ENCODE measurements around the gene DEPDC7.
"Not testable (repeated sequence)": the region's sequence is repeated elsewhere in the genome, so short reads cannot be mapped to it uniquely, and the experiment has no call there.

The DEPDC7 gene

DNA sequence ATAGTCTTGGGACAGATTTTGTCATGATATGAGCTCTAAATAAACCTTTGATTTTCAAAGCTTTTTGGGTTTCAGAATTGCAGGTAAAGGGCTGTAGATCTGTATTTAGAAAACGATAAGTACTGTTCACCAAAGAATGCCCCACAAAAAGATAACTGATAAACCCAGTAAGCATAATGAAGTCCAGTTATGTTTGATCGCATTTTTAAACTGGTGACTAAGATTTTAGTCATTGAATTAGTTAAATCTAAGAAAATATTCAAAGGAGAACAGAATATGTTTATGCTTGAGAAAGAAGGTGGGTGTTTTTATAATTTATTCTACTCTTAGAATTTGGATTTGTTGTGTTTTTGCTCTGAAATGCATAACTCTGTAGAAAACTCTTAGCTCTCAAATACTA is 11.6 kb downstream of the DEPDC7 start:
- no peak for DNase-seq

DNA sequence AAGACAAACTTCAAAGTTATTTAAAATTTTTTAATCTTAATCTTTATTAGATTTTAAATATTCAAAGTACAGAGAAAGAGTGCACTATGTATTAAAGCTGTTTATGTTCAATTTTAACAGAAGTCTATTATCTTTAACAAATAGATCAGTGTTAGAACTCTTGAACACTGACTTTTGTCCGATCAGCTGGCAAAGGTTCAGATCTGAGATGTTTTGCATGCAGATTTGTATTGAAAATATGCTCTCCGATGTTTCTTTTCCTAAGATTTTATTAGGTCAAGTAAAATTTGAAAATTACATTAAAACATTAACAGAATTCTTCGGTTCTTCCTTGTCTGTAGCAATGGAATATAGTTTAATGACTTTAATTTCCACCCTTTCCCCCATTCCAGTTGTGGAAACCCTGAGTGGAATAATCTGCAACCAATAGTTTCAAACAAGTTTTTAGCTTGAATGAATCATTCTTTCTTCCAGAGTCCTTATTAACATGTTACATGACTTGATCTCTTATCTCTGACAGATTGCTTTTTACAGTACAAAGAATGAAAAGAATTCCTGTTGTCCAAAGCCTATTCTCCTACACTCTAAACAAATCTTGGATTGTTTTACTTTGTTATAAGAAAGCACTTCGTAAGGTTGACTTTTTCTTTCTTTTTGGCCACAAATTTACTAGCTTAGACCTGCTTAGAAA is 12.3 kb downstream of the DEPDC7 start:
- DNase-seq, result no peak

DNA sequence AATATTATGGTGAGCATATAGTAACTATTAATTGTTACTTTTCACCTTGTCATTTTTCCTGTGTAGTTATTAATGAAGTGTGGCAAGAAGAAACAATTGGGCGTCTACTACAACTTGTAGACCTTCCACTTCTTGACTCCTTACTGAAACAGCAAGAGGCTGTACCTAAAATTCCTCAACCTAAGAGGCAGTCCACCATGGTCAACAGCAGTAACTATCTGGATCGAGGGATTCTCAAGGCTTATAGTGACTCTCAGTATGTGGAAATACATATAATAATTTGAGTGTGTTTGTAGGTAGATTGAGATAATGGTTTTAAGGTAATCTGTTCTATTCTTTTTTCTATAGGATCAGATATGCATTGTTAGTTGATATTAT is 12.8 kb downstream of the DEPDC7 start:
- DNase-seq, result no peak

DNA sequence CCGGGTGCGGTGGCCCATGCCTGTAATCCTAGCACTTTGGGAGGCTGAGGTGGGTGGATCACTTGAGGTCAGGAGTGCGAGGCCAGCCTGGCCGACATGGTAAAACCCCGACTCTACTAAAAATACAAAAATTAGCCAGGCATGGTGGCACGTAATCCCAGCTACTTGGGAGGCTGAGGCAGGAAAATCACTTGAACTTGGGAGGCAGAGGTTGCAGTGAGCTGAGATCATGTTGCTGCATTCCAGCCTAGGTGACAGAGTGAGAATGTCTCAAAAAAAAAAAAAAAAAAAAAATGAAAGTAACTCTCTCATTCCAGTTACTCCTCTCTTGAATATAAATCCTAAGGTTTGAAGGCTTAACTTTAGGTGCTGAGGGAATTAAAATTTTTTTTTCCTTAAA is 13.5 kb downstream of the DEPDC7 start:
- DNase-seq, result not testable (repeated sequence)

DNA sequence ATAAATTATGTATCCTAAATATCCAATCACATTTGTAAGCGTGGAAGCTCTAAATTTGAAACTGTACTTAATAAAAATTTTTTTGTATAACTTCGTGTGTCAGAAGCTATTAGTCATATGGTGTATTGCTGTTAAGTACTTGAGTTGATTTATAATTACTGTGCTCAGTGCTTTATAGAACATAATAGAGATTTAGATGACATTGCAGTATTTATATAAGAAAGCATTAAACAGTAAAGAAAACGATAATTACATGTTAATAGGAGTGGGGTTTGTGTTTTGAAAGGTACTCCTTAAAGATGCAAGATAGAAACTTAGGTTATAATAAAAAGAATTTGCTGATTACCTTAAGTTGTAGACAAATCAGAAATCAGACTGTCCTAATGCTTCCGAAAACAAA is 17.8 kb downstream of the DEPDC7 start:
- no peak for DNase-seq

DNA sequence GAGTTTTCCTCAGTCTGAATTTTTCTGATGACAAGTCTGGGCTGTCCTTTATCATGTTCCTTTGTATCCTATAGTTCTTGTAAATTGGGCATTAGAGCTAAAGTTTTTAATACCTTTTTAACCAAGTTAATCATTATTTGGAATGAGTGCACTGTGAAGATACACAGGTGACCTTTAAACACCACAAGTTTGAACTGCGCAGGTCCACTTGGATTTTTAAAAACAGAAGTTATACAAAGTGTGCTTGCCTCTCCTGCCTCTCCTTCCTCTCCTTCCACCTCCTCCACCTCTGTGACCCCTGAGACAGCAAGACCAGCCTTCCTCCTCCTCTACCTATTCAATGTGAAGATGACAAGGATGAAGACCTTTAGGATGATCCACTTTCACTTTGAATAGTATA is 19.3 kb downstream of the DEPDC7 start:
- no peak for DNase-seq

DNA sequence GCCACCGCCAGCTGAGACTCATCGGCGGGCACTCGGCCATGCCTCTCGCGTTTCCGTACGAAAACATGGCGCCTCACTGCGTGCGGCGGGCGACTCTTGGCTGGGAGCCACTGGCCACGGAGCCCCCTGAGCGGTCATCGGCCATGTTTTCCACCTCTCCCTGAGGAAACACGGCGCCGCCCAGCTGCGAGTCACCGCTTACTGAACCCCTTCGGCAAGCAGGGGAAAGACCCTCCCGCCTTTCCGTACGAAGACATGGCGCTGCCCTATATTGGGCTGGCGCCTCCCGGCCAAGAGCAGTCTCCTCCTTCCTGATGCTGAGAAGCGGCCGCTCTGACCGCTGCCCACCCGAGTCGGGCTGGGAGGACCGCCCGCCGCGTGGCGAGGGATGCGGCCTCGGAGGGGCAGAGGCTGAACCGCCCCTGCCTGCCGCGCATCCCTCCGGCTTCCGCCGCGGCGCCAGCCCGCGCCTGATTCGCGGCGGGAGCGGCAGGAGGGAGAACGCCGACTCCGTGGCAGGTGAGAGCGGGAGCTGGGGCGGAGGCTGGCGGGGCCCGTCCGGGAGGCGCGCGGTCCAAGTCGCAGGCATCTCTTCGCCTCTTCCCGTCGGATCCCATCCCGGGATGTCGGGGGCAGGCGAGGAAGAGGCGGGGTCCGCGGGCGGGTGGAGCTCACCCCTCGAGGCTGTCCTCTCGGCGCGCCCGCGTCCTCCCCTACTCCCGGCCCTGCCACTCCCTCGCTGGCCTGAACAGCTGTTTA is 23.8 kb downstream of the DEPDC7 start, which contains the start of gene TCP11L1:
TCP11L1 (plus strand) TSS at position 299 of the 759 bp plus-strand sequence. CDS start 4,202 bp downstream, outside the sequence.
- DNase-seq, result peak; percentile 92 to 97

- DNase-seq, result peak; percentile 38 to 67
Observed at GRCh38 chr11:33040033-33040861, 24.6 kb downstream of the DEPDC7 start.

- no peak for DNase-seq
Observed at GRCh38 chr11:33040862-33041453, 25.3 kb downstream of the DEPDC7 start.

DNA sequence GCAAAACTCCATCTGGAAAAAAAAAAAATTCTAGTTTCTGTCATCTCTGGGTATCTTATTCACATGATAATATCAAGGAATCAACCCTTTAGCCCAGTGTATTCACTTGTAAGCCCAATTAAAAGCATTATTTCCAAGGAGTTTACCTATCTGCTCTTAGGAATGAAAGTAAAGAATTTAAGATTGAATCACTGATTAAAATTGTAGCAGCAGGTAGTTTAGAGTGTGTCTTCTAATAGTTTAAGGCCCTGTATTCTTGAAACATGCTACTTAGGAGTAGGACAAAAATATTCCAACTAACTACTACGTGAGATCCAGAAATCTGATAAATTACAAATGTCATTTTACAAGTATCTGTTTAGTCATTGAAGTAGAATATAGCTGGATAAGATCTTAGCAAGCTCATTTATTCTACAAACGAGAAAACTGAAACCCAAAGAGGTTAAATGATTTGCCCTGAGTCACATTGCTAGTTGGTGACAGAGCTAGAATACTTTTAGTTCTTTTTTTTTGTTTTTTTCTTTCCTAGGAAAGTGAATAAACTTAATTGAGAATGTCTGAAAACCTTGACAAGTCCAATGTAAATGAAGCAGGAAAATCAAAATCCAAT is 27.6 kb downstream of the DEPDC7 start:
- no peak for DNase-seq

- DNase-seq, result no peak
Observed at GRCh38 chr11:33044285-33044756, 28.6 kb downstream of the DEPDC7 start.

- no peak for DNase-seq
Observed at GRCh38 chr11:33045551-33046255, 30.0 kb downstream of the DEPDC7 start.

DNA sequence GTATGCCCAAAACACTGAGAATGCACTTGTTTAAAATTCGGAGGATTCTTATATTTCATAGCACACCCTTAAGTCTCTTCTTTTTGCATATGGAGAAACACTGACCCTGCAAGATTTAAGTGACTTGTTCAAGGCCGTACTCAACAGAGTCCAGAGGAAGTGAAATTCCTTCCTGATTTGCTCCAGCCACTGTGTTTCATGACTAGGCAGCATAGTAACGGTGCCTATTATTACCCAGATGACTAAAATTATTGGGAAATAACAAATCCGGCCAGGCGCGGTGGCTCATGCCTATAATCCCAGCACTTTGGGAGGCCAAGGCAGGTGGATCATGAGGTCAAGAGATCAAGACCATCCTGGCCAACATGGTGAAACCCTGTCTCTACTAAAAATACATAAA is 33.0 kb downstream of the DEPDC7 start:
- not testable (repeated sequence) for DNase-seq

DNA sequence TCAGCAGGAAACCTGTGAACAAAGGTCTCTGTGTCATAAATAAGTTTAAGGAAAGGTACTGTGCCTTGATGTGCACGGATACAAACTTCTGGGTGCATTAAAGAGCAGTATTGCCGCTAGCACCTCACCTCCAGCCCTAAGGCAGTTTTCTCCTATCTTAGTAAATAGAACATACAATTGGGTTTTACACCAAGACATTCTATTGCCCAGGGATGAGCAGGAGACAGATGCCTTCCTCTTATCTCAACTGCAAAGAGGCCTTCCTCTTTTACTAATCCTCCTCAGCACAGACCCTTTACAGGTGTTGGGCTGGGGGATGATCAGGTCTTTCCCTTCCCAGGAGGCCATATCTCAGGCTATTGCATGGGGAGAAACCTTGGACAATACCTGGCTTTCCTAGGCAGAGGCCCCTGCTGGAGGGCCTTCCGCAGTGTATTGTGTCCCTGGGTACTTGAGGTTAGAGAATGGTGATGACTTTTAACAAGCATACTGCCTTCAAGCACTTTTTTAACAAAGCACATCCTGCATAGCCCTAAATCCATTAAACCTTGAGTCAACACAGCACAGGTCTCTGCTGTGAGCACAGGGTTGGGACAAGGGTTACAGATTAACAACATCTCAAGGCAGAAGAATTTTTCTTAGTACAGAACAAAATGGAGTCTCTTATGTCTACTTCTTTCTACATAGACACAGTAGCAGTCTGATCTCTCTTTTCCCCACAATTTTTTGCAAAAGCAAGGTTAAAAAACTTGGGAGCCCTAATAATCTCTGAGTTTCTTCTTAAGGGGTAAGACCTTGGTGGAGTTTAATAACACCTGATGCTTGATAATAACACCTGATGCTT is 34.1 kb downstream of the DEPDC7 start:
- not testable (repeated sequence) for DNase-seq

DNA sequence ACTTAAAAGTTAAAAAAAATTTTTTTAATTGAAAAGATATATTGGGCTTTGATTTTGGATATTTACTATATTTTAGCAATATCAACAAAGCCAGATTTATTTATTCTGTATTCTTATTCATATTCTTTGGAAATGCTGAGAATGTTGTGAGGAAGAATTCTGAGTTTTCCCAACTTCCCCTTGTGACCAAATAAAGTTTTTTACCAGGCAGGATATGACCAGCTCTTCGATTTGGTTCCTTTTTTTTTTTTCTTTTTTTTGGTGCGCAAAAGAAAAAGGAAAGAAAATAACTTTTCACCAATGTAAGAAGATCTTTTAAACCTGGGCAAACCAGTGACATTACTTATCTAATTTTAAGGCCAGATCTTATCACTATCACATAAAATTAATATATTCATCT is 36.6 kb downstream of the DEPDC7 start:
- DNase-seq, result no peak

DNA sequence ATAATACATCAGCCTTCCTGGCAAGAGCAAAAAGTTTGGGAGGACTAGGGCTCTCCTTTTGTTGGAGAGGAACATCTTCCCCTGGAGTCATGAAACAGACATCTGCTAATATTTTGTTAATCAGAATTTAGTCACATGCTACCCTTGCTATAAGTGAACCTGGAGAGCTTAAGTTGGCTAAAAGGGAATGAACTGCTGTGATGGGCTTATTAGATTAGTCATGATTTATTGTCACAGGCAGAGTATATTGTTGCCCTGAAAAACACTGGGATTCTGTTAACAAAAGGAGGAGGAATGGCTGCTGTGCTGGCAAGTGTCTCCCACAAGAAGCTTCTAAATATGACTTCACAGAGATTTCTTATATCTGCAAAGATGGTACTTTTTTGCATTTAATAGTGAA is 39.7 kb downstream of the DEPDC7 start:
- no peak for DNase-seq

GRCh38 chr11:33057284-33057683 is 41.6 kb downstream of the DEPDC7 start:
- DNase-seq, result no peak

GRCh38 chr11:33059331-33060007 is 43.8 kb downstream of the DEPDC7 start:
- no peak for DNase-seq

GRCh38 chr11:33060271-33060670 is 44.6 kb downstream of the DEPDC7 start:
- DNase-seq, result no peak

DNA sequence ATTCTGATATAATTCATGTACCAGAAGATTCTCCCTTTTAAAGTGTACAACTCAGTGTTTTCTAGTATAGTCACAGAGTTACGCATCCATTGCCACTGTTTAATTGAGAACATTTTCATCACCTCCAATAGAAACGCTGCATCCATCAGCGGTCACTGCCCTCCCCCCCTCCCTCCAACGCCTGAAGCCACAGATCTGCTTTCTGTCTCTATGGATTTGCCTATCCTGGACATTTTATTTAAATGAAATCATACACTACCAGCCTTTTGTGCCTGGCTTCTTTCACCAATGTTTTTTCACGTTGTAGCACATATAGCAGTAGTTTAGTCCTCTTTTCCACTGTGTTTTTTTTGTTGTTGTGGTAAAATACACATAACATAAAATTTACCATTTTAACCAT is 46.5 kb downstream of the DEPDC7 start:
- no peak for DNase-seq
